Urinary bladder (tissue), 4 donors: ENCODE data around the gene CEBPB. TPM values are rescaled to one million over a fixed set of nuclear protein-coding genes. Genes with fewer than 3 reads are reported as not detected.

Experiments
- DNase-seq: peaks from one replicate; pipeline ENCODE4 v3.0.0-alpha.2; 2015; ENCODE audit errors: extremely low spot score
- H3K27ac ChIP-seq: one replicate; pipeline ENCODE4 v1.5.1; 2013; ENCODE audit warnings: low read depth, mild to moderate bottlenecking, moderate library complexity
- H3K36me3 ChIP-seq: one replicate; pipeline ENCODE4 v1.6.1; 2013; ENCODE audit warnings: mild to moderate bottlenecking, moderate library complexity; ENCODE audit not compliant: insufficient read depth
- H3K4me1 ChIP-seq: one replicate; pipeline ENCODE4 v1.6.1; 2013; ENCODE audit warnings: mild to moderate bottlenecking, moderate library complexity; ENCODE audit not compliant: insufficient read depth
- H3K4me3 ChIP-seq: one replicate; pipeline ENCODE4 v1.5.1; 2013; ENCODE audit warnings: low read depth, low read length
- WGBS: extraction: QIAGEN DNeasy Blood & Tissue Kit; methylation state at CpG from one replicate; pipeline ENCODE4 v1.1.7; 2013; 5-methylcytosine and 5-hydroxymethylcytosine counted together
- polyA plus RNA-seq: library from polyadenylated mRNA; stranded (reverse); fragments of 200-250 nt; gene quantifications from one replicate; pipeline ENCODE4 v1.2.3, GENCODE V29; 2013
- total RNA-seq: library from RNA; depleted of rRNA; stranded (reverse); fragments of >200 nt; gene quantifications from one replicate; pipeline ENCODE4 v1.2.3, GENCODE V29; 2014
- donor health status: healthy with polysubstance abuse.
- donor health status: healthy.

Gene CEBPB
- total and polyA plus RNA-seq, 2 donors, result 13.1 to 76.6 TPM

DNA sequence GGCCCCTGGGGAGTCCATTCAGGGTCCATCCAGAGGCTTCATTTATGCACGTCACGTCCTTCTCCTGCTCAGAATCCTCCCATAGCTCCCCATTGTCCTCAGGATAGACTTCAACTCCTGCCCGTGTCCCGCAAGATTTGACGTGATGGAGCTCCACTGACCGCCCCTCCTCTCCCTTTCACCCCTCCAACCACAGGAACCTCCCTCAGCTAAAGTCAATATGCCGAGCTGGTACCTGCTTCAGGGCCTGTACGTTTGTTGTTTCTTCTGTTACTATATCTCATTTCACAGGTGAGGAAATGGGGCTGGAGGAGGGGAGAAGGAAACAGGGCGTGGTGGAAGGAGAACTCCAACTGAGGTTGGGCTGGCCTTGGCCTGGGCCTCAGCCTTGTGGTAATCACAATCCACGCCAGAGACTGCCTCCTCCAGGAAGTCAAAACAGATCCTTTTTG, 38.6 kb downstream of the CEBPB start:
- DNase-seq, result no peak
- H3K4me3 ChIP-seq, result no peak overlapping the region
- H3K27ac ChIP-seq, result no peak overlapping the region
- H3K36me3 ChIP-seq, result no peaks in the 10 kb centered on the region
- H3K4me1 ChIP-seq, result no peaks in the 10 kb centered on the region
- WGBS, result 92% methylated on average over 10 of the region's 10 CpGs

DNA sequence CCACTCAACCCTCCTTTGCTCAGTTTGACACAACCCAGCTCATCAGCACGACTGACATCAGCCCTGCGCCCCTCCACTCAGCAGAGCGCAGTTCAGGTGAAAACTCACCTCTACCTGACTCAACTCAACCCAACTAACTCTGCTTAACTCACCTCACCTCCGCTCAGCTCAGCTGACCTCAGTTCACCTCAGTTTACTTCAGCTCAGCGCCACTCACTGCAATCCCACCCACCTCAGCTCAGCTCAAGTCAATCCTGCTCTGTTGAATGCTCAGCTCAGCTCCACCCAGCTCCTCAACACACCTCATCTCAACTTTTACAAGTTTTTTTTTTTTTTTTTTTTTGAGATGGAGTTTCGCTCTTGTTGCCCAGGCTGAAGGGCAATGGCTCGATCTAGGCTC, 39.6 kb downstream of the CEBPB start:
- whole genome bisulfite sequencing, result 93% methylated on average over 7 of the region's 7 CpGs
- H3K36me3 ChIP-seq, result no peaks in the 10 kb centered on the region
- no peak overlapping the region for H3K27ac ChIP-seq
- no peak overlapping the region for H3K4me3 ChIP-seq
- no peaks in the 10 kb centered on the region for H3K4me1 ChIP-seq
- DNase-seq, result no peak

DNA sequence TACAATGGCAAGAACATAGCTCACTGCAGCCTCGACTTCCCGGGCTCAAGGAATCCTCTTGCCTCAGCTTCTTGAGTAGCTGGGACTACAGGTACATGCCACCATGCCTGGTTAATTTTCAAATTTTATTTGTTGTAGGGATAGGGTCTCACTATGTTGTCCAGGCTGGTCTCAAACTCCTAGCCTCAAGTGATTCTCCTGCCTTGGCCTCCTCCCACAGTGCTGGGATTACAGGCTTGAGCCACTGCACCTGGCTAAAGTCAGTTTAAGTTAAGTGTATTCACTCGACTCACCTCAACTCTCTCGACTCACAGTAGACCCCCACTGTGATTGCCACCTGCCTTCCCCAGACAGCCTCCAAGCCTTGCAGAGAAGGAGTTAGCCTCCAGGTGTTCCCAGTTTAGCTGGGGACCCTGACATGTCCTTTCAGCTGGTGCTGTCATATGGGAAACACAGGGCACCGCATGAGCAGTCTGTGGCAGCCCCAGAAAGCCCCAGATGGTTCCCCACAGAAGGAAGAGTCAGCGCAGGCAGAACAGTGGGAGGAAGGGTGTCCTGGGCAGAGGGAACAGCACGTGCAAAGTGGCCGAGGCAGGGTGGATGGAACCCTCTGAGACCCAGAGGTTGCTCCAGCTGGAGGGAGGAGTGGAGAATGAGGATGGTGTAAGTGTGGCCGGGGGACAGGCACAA, 40.4 kb downstream of the CEBPB start:
- H3K27ac ChIP-seq, result no peak overlapping the region
- 89% methylated on average over 9 of the region's 9 CpGs for WGBS

DNA sequence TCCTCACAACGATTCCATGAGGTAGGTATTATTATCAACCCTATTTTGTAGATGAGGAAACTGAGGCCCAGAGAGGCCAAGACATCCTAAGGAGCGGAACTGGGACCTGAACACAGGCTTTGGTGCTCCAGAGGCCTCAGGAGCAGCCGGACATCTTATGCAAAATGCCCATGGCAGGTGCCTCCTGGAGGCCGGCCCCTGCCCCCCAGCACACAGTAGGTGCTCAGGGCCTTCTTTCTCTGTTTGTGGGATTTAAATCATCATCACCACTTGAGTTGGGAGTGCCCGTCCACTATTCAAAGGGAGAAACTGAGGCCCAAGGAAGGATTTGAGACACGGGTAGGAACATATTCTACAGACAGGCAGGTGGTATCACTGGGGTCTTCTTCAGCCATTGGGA, 41.2 kb downstream of the CEBPB start:
- no peak overlapping the region for H3K4me3 ChIP-seq
- H3K4me1 ChIP-seq, result no peaks in the 10 kb centered on the region
- no peak overlapping the region for H3K27ac ChIP-seq
- no peaks in the 10 kb centered on the region for H3K36me3 ChIP-seq
- no peak for DNase-seq
- 96% methylated on average over 6 of the region's 6 CpGs for WGBS

More for the DNA sequence above, 40.4 kb downstream of the CEBPB start:
- no peak overlapping the region for H3K4me3 ChIP-seq
- no peak for DNase-seq
- no peaks in the 10 kb centered on the region for H3K4me1 ChIP-seq
- no peaks in the 10 kb centered on the region for H3K36me3 ChIP-seq

DNA sequence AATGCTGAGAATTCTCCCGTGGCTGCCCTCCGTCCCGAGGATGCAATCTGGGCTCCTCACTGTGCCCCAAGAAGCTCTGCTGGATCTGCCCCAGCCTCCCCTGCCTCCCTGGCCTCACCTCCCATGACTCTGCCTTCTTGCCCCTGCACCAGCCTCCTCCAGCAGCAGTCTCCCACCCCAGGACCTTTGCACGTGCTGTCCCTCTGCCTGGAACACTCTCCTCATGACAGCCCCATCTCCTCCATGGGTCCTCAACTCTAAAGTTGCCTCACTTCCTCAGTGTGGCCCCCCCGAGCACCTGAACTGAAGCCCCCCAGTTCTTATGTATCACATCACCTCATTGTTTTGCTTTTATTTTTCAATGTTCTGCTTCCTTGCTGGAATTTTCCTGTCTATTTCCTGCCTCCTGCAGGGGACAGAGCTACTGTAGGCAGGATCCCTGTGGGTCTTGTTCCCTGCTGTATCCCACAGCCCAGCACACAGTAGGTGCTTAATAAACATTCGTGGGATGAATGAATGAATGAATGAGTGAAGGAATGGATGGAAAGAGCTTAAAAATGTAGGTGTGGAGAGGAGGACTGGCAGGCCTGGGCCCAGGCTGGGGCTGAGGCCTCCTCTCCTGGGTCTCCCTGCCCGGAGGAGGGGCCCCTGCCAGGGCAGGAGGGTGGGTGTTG, 42.2 kb downstream of the CEBPB start:
- no peak for DNase-seq
- WGBS, result 84% methylated on average over 7 of the region's 7 CpGs
- Histone ChIP-seq H3K27ac (no peak overlapping the region), H3K4me3 (no peak overlapping the region), H3K4me1 (no peaks in the 10 kb centered on the region), H3K36me3 (no peaks in the 10 kb centered on the region)

DNA sequence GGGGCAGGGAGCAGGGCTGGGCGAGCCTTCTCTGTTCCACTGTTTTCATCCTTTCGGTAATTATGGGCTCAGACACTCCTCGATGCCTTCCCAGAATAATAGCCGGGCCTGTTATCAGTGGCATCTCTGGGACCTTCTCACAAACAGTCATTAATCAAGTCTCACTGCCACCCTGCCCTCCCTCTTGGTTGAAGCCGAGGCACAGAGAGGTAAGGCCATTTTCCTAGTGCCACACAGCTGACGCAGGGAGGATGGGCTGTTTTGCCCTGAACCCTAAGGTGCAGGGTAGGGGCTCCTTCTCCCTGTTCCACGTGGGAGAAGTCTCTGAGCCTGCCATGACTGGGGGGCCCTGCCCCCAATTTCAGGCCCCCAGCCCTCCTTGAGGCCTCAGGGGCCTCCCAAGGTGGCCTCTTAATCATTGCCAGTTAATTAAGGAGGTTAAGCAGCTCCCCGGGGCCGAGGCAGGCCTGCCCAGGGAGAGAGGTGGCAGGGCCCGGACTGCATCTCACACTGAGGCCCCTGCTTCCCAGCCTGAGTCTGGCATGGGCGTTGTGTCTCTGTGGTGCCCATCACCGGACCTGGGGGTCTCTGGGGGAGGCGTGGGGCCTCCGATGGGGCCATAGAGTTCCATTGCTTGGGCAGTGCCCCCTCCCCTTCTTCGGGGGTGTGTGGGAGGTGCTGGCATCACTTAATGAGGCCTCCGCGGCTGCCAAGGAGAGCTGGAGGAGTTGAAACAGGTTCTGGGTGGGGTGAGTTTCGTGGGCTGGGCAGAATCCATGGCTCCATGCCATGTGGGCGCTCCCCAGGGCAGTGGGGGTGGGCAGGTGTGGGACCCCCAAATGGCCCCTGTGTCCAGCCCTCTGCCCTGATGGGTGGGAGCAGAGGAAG, 42.9 kb downstream of the CEBPB start:
- no peaks in the 10 kb centered on the region for H3K4me1 ChIP-seq
- no peak for DNase-seq
- H3K4me3 ChIP-seq, result no peak overlapping the region
- WGBS, result 70% methylated on average over 19 of the region's 19 CpGs
- H3K27ac ChIP-seq, result no peak overlapping the region
- H3K36me3 ChIP-seq, result no peaks in the 10 kb centered on the region

DNA sequence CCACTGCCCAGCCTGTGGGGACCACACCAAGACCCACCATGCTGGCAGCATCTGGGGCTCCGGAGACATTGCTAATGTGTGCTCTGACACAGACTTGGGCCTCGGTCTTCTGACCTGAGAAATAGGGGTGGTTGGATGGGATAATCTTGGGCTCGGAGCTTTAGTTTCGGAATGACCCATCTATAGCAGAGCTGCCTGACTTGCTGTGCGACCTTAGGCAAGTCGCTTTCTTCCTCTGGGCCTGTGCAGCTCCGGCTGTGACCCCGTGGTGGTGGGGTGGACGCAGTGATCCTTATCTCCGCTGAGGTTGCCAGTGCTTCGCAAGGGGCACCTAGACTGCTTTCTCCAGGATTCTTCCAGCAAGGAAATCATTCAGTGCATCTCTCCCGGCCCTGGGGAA, 43.7 kb downstream of the CEBPB start:
- 89% methylated on average over 12 of the region's 12 CpGs for WGBS
- Histone ChIP-seq H3K4me1 (no peaks in the 10 kb centered on the region), H3K36me3 (no peaks in the 10 kb centered on the region), H3K4me3 (no peak overlapping the region), H3K27ac (no peak overlapping the region)
- no peak for DNase-seq

DNA sequence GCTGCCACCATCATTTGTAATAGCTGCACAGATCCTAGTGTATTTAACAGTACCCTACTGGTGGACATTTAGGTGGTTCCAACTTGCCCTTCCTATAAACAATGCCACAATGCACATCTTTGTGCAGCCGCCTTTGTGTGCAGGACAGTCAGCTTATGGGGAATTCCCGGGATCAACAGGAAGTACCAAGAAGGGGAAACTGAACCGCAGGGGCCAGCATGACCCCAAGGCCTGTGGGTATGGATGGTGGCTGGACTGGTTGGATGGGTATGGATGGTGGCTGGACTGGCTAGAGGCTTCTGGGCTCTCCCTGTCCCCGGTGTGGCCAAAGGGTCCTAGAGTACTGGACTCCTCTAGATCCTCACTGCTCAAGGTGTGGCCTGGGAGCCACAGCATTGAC, 46.7 kb downstream of the CEBPB start:
- Histone ChIP-seq H3K36me3 (no peaks in the 10 kb centered on the region), H3K4me3 (no peak overlapping the region), H3K27ac (no peak overlapping the region), H3K4me1 (no peaks in the 10 kb centered on the region)
- 79% methylated on average over 4 of the region's 4 CpGs for WGBS
- DNase-seq, result no peak

DNA sequence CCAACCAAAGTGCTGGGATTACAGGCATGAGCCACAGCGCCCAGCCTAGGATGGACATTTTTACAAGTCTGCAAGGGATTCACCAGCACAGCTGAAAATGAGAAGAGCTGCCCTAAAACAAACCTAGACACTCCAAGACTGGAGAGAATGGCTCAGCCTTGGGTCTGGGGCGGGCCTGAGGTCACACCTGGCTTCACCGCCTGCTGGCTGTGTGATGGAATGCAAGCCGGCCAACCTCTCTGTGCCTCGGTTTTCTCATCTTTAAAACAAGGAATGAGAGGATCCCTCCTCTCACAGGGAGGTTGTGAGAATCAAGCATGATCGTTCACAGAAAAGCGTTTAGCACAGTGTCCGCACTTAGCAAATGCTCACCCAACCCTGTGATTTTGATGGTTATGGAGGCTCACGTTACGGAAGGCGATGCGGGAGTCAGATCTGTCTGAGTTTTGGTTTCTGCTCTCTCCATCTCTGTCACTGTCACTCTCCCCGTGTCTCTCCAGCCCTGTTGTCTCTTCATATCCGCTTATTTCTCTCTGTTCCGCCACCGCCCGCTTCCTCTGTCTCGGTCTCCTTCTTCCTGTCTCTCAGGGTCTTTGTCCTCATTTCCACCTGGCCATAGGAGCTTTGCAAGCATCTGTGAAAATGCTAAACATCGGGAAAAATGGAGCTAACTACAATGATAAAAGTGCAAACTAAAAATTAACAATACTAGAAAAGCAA, 47.6 kb downstream of the CEBPB start:
- WGBS, result 88% methylated on average over 19 of the region's 19 CpGs
- Histone ChIP-seq H3K4me3 (no peak overlapping the region), H3K36me3 (no peaks in the 10 kb centered on the region), H3K27ac (no peak overlapping the region), H3K4me1 (no peaks in the 10 kb centered on the region)
- DNase-seq, result no peak

DNA sequence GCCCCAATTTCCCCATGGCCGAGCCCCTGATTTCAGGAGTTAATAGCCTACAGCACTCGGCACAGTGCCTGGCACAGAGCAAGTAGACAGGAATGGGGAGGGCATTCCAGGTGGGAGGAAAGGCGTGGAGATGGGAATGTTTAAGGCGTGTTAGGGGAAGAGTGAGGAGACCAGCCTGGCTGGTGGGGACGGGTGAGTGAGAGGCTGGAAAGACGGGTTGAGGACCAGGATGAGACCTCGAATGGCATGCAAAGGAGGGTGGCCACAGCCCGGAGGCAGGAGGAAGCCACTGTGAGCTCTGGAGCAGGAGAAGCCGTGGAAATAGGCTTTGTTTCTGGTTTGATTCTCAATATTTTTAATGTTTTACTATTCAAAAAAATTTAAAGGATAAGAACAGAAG, 49.5 kb downstream of the CEBPB start:
- Histone ChIP-seq H3K27ac (no peak overlapping the region), H3K36me3 (no peaks in the 10 kb centered on the region), H3K4me1 (no peaks in the 10 kb centered on the region), H3K4me3 (no peak overlapping the region)
- DNase-seq, result no peak
- WGBS, result 83% methylated on average over 9 of the region's 9 CpGs

DNA sequence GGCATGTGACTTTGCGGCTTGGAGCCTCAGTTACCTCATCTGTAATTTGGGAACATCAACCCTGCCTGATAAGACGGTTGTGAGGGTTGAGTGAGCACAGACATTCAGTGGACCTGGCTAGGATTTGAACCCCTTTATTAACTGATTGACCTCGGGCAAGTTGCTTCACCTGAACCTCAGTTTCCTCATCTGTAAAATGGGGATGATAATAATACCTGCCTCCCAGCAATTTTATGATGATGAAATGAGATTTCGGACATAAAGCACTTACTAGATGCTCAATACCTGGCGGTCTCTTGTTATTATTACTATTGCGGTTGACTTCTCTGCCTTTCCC, 51.5 kb downstream of the CEBPB start:
- Histone ChIP-seq H3K4me1 (no peaks in the 10 kb centered on the region), H3K36me3 (no peaks in the 10 kb centered on the region), H3K4me3 (no peak overlapping the region), H3K27ac (no peak overlapping the region)
- WGBS, result 97% methylated on average over 6 of the region's 6 CpGs
- DNase-seq, result no peak
